Measurements from ENCODE around the gene OSBPL10.

Gene OSBPL10

DNA sequence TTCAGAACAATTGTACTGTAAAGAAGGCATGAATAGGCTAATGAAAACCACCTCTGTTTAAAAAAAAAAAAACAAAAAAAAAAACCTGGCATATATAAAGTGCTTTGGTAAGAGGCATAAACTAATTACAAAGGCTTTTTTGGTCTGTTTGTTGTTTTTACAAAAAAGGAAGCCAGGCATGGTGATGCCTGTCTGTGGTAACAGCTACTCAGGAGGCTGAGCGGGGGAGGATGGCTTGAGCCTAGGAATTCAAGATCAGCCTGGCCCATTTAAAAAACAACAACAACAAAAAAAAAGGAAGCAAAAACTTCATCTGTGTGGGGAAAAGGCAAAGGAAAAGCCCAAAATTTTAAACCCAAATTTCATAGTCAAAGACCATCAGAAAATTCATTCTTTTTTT lies 47.0 kb downstream of the OSBPL10 start:
- ATAC-seq, result no peak
- TF ChIP-seq ZFP3 (CRISPR knock-in tag; IDR thresholded peaks at IDR 0.05) (no peak), TCF4 (CRISPR knock-in tag; IDR thresholded peaks at IDR 0.05; ENCODE audit: borderline replicate concordance) (no peak), PPARA (CRISPR knock-in tag; IDR thresholded peaks at IDR 0.05; ENCODE audit: borderline replicate concordance) (no peak), ZNF8 (CRISPR knock-in tag; IDR thresholded peaks at IDR 0.05) (no peak), SNAI2 (CRISPR knock-in tag; IDR thresholded peaks at IDR 0.05) (no peak), ZC3H10 (CRISPR knock-in tag; IDR thresholded peaks at IDR 0.05) (no peak), ESRRG (CRISPR knock-in tag; IDR thresholded peaks at IDR 0.05) (no peak), BACH2 (CRISPR knock-in tag; IDR thresholded peaks at IDR 0.05; ENCODE audit: borderline replicate concordance) (no peak), TOX (CRISPR knock-in tag; IDR thresholded peaks at IDR 0.05; ENCODE audit: borderline replicate concordance) (no peak), RARB (CRISPR knock-in tag; IDR thresholded peaks at IDR 0.05) (no peak), ZNF70 (CRISPR knock-in tag; IDR thresholded peaks at IDR 0.05) (no peak)
- TF ChIP-seq, protein P1, sequence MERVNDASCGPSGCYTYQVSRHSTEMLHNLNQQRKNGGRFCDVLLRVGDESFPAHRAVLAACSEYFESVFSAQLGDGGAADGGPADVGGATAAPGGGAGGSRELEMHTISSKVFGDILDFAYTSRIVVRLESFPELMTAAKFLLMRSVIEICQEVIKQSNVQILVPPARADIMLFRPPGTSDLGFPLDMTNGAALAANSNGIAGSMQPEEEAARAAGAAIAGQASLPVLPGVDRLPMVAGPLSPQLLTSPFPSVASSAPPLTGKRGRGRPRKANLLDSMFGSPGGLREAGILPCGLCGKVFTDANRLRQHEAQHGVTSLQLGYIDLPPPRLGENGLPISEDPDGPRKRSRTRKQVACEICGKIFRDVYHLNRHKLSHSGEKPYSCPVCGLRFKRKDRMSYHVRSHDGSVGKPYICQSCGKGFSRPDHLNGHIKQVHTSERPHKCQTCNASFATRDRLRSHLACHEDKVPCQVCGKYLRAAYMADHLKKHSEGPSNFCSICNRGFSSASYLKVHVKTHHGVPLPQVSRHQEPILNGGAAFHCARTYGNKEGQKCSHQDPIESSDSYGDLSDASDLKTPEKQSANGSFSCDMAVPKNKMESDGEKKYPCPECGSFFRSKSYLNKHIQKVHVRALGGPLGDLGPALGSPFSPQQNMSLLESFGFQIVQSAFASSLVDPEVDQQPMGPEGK (CRISPR knock-in tag; IDR thresholded peaks at IDR 0.05; ENCODE audit: borderline replicate concordance), result no peak

DNA sequence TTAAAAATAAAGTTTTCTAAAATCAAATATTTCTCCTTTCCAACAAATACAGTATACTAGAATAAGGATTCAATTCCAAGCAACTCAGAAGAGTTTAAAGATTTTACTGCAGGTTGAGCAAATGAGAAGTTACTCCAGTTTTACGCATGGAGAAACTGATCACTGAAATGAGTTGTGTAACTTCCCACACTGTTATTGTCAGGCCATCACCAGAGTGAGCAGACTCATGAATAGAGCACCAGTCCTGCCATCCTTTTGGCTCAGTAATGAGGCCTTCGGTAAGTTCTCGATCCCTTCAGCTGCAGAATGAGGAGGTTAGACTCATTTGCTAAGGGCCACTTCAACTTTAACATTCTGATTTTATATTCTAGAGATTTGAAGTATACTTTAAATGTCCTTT lies 48.1 kb downstream of the OSBPL10 start:
- ATAC-seq, result no peak
- TF ChIP-seq TCF4 (CRISPR knock-in tag; IDR thresholded peaks at IDR 0.05; ENCODE audit: borderline replicate concordance) (no peak), TOX (CRISPR knock-in tag; IDR thresholded peaks at IDR 0.05; ENCODE audit: borderline replicate concordance) (no peak), SNAI2 (CRISPR knock-in tag; IDR thresholded peaks at IDR 0.05) (no peak), CSDC2 (CRISPR knock-in tag; IDR thresholded peaks at IDR 0.05) (no peak), ZFP30 (CRISPR knock-in tag; IDR thresholded peaks at IDR 0.05) (no peak)
- TF ChIP-seq, protein P2, sequence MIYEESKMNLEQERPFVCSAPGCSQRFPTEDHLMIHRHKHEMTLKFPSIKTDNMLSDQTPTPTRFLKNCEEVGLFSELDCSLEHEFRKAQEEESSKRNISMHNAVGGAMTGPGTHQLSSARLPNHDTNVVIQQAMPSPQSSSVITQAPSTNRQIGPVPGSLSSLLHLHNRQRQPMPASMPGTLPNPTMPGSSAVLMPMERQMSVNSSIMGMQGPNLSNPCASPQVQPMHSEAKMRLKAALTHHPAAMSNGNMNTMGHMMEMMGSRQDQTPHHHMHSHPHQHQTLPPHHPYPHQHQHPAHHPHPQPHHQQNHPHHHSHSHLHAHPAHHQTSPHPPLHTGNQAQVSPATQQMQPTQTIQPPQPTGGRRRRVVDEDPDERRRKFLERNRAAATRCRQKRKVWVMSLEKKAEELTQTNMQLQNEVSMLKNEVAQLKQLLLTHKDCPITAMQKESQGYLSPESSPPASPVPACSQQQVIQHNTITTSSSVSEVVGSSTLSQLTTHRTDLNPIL (CRISPR knock-in tag; IDR thresholded peaks at IDR 0.05; ENCODE audit: low read depth), result no peak

DNA sequence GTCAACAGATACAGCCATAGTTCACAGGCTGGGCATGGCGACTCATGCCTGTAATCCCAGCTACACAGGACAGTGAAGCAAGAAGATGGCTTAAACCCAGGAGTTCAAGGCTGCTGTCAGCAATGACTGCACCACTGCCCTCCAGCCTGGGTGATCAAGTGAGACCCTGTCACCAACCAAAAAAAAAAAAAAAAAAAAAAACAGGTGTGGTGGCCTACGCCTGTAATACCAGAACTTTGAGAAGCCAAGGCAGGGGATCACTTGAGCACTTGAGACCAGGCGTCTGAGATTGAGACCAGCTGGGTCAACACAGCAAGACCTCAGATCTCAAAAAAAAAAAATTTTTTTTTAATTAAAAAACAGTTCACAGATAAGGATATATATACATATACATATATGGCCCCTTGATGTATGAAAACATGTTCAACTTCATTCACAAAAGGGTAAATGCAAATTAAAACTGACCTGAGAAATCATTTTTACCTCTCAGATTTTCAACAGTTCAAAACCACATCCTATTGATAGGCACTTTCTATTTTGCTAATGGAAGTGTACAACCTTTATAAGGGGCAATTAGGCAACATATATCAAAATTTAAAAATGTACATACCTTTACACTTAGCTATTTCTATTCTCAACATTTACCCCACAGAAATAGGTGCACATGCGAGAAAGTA lies 51.1 kb downstream of the OSBPL10 start:
- TF ChIP-seq CSRNP3 (CRISPR knock-in tag; IDR thresholded peaks at IDR 0.05) (no peak), ARNTL (CRISPR knock-in tag; IDR thresholded peaks at IDR 0.05; ENCODE audit: borderline replicate concordance, low read depth) (no peak), TOX (CRISPR knock-in tag; IDR thresholded peaks at IDR 0.05; ENCODE audit: borderline replicate concordance) (no peak), GLIS3 (CRISPR knock-in tag; IDR thresholded peaks at IDR 0.05) (no peak), ZNF8 (CRISPR knock-in tag; IDR thresholded peaks at IDR 0.05) (no peak), ESRRG (CRISPR knock-in tag; IDR thresholded peaks at IDR 0.05) (no peak), BACH2 (CRISPR knock-in tag; IDR thresholded peaks at IDR 0.05; ENCODE audit: borderline replicate concordance) (no peak), ZC3H10 (CRISPR knock-in tag; IDR thresholded peaks at IDR 0.05) (no peak), OSR1 (CRISPR knock-in tag; IDR thresholded peaks at IDR 0.05) (no peak), ZFP30 (CRISPR knock-in tag; IDR thresholded peaks at IDR 0.05) (no peak), TCF4 (CRISPR knock-in tag; IDR thresholded peaks at IDR 0.05; ENCODE audit: borderline replicate concordance) (no peak), RARB (CRISPR knock-in tag; IDR thresholded peaks at IDR 0.05) (no peak), PPARA (CRISPR knock-in tag; IDR thresholded peaks at IDR 0.05; ENCODE audit: borderline replicate concordance) (no peak), ZNF70 (CRISPR knock-in tag; IDR thresholded peaks at IDR 0.05) (no peak), SNAI2 (CRISPR knock-in tag; IDR thresholded peaks at IDR 0.05) (no peak)
- TF ChIP-seq, protein P3, sequence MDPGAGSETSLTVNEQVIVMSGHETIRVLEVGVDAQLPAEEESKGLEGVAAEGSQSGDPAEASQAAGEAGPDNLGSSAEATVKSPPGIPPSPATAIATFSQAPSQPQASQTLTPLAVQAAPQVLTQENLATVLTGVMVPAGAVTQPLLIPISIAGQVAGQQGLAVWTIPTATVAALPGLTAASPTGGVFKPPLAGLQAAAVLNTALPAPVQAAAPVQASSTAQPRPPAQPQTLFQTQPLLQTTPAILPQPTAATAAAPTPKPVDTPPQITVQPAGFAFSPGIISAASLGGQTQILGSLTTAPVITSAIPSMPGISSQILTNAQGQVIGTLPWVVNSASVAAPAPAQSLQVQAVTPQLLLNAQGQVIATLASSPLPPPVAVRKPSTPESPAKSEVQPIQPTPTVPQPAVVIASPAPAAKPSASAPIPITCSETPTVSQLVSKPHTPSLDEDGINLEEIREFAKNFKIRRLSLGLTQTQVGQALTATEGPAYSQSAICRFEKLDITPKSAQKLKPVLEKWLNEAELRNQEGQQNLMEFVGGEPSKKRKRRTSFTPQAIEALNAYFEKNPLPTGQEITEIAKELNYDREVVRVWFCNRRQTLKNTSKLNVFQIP (CRISPR knock-in tag; IDR thresholded peaks at IDR 0.05; ENCODE audit: borderline replicate concordance, low read depth), result no peak
- TF ChIP-seq, protein P1 (CRISPR knock-in tag; IDR thresholded peaks at IDR 0.05; ENCODE audit: borderline replicate concordance), result no peak
- TF ChIP-seq, protein P2 (CRISPR knock-in tag; IDR thresholded peaks at IDR 0.05; ENCODE audit: low read depth), result no peak
- TF ChIP-seq, protein P4, sequence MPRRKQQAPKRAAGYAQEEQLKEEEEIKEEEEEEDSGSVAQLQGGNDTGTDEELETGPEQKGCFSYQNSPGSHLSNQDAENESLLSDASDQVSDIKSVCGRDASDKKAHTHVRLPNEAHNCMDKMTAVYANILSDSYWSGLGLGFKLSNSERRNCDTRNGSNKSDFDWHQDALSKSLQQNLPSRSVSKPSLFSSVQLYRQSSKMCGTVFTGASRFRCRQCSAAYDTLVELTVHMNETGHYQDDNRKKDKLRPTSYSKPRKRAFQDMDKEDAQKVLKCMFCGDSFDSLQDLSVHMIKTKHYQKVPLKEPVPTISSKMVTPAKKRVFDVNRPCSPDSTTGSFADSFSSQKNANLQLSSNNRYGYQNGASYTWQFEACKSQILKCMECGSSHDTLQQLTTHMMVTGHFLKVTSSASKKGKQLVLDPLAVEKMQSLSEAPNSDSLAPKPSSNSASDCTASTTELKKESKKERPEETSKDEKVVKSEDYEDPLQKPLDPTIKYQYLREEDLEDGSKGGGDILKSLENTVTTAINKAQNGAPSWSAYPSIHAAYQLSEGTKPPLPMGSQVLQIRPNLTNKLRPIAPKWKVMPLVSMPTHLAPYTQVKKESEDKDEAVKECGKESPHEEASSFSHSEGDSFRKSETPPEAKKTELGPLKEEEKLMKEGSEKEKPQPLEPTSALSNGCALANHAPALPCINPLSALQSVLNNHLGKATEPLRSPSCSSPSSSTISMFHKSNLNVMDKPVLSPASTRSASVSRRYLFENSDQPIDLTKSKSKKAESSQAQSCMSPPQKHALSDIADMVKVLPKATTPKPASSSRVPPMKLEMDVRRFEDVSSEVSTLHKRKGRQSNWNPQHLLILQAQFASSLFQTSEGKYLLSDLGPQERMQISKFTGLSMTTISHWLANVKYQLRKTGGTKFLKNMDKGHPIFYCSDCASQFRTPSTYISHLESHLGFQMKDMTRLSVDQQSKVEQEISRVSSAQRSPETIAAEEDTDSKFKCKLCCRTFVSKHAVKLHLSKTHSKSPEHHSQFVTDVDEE (CRISPR knock-in tag; IDR thresholded peaks at IDR 0.05), result no peak
- ATAC-seq, result no peak

Measured in SK-N-SH treated with all-trans-retinoic acid at 6 μM for 48 hours (cell line).